H1 (cell line): ENCODE measurements around the gene CTSH. TPM values are rescaled to one million over a fixed set of nuclear protein-coding genes. Genes with fewer than 3 reads are reported as not detected.

Experiments
- CTCF ChIA-PET: fragments of 300-600 bp; sonication (Branson Sonifier 250); formaldehyde crosslinking; loops from one replicate; lab custom pipeline; 2021; ENCODE audit not compliant: partially characterized antibody; lab: Charles Lee
- POLR2A ChIA-PET: fragments of 300-600 bp; sonication (Branson Sonifier 250); formaldehyde crosslinking; loops from one replicate; lab custom pipeline; 2021; ENCODE audit warnings: inconsistent platforms; ENCODE audit not compliant: partially characterized antibody; lab: Charles Lee
- DNase-seq, 2 experiments: peaks; one replicate each; pipeline versions ENCODE4 v3.0.0 to v3.0.0-alpha.2; 2010 to 2022; ENCODE audit warnings: low spot score in 2 of 2, low read depth in 1 of 2, mixed read lengths in 1 of 2
- FAIRE-seq: peaks from 2 replicates; lab custom pipeline; 2011; peaks lifted over from hg19 to GRCh38; lab: Jason Lieb, UNC
- H2AFZ ChIP-seq: 2 replicates; pipeline ENCODE4 v1.8.1; 2012; ENCODE audit warnings: low read length, inconsistent platforms
- H2AK5ac ChIP-seq: 2 replicates; pipeline ENCODE4 v1.6.1; 2013; ENCODE audit warnings: low read depth, low read length
- H2BK120ac ChIP-seq: replicated peaks from 2 replicates; pipeline ENCODE3; 2013; ENCODE audit warnings: low read depth, low read length, inconsistent platforms
- H2BK12ac ChIP-seq: 2 replicates; pipeline ENCODE4 v1.6.1; 2013; ENCODE audit warnings: low read depth, low read length
- H2BK15ac ChIP-seq: 2 replicates; pipeline ENCODE4 v1.6.1; 2013; ENCODE audit warnings: low read length
- H2BK20ac ChIP-seq: 2 replicates; pipeline ENCODE4 v1.6.1; 2013; ENCODE audit warnings: low read length
- H2BK5ac ChIP-seq: 2 replicates; pipeline ENCODE4 v1.6.1; 2013; ENCODE audit warnings: low read depth, low read length
- H3K14ac ChIP-seq: 2 replicates; pipeline ENCODE4 v1.6.1; 2013; ENCODE audit warnings: inconsistent platforms; ENCODE audit not compliant: insufficient read length
- H3K18ac ChIP-seq: 2 replicates; pipeline ENCODE4 v1.6.1; 2013; ENCODE audit warnings: low read length; ENCODE audit errors: extremely low read depth
- H3K23ac ChIP-seq: 2 replicates; pipeline ENCODE4 v1.6.1; 2013; ENCODE audit warnings: inconsistent platforms; ENCODE audit not compliant: insufficient read length
- H3K23me2 ChIP-seq: 2 replicates; pipeline ENCODE4 v1.6.1; 2013; ENCODE audit warnings: low read depth, low read length
- H3K27ac ChIP-seq: 2 replicates; pipeline ENCODE4 v1.6.1; 2011; ENCODE audit warnings: low read depth, low read length, inconsistent platforms
- H3K27me3 ChIP-seq, 4 experiments: replicated peaks in 1 of 4; 1 replicate in 1 of 4; 2 replicates in 3 of 4; pipeline versions ENCODE4 v1.6.1 to v1.8.1; 2011 to 2013; ENCODE audit warnings: low read length in 3 of 4, mild to moderate bottlenecking in 3 of 4, inconsistent platforms in 2 of 4, mixed read lengths in 2 of 4, moderate library complexity in 1 of 4; ENCODE audit not compliant: control insufficient read depth in 3 of 4, insufficient read depth in 3 of 4; ENCODE audit errors: extremely low read depth in 1 of 4
- H3K36me3 ChIP-seq, 4 experiments: 2 replicates each; pipeline versions ENCODE4 v1.6.1 to v1.8.1; 2011 to 2013; ENCODE audit warnings: mild to moderate bottlenecking in 4 of 4, low read length in 3 of 4, moderate library complexity in 2 of 4, control low read depth in 1 of 4, inconsistent platforms in 1 of 4; ENCODE audit not compliant: insufficient read depth in 4 of 4, control insufficient read depth in 2 of 4
- H3K4ac ChIP-seq: replicated peaks from 2 replicates; pipeline ENCODE3; 2013; ENCODE audit warnings: low read length, low read depth, mixed read lengths, inconsistent platforms; ENCODE audit not compliant: insufficient read length
- H3K4me1 ChIP-seq, 4 experiments: replicated peaks in 1 of 4; 1 replicate in 1 of 4; 2 replicates in 3 of 4; pipeline versions ENCODE4 v1.6.1 to v1.8.1; 2011 to 2013; ENCODE audit warnings: low read length in 3 of 4, inconsistent platforms in 2 of 4, mixed read lengths in 1 of 4; ENCODE audit not compliant: insufficient read depth in 4 of 4, control insufficient read depth in 3 of 4
- H3K4me2 ChIP-seq, 2 experiments: 2 replicates each; pipeline versions ENCODE4 v1.6.1 to v1.8.1; 2011 to 2013; ENCODE audit warnings: low read depth in 2 of 2, low read length in 2 of 2, control low read depth in 1 of 2, inconsistent platforms in 1 of 2, mild to moderate bottlenecking in 1 of 2; ENCODE audit not compliant: insufficient read depth in 1 of 2
- H3K4me3 ChIP-seq, 4 experiments: fragments of 200-600, 300-600 bp in 1 of 4; sonication (generic), shearing (Covaris generic), sonication (Bioruptor Twin) in 1 of 4; 2 replicates each; pipeline versions ENCODE4 v1.5.1 to v1.8.1; 2011 to 2016; ENCODE audit warnings: low read length in 4 of 4, low read depth in 3 of 4, control low read depth in 2 of 4, inconsistent platforms in 2 of 4, mild to moderate bottlenecking in 2 of 4, mixed read lengths in 1 of 4, moderate library complexity in 1 of 4; ENCODE audit not compliant: insufficient read depth in 2 of 4; ENCODE audit errors: extremely low read depth in 1 of 4
- H3K56ac ChIP-seq: replicated peaks from 2 replicates; pipeline ENCODE3; 2013; ENCODE audit warnings: low read depth, mild to moderate bottlenecking, mixed read lengths, low read length, inconsistent platforms; ENCODE audit not compliant: insufficient read length
- H3K79me1 ChIP-seq: 2 replicates; pipeline ENCODE4 v1.6.1; 2013; ENCODE audit warnings: low read depth, low read length, control low read depth
- H3K79me2 ChIP-seq, 2 experiments: 2 replicates each; pipeline versions ENCODE4 v1.6.1 to v1.8.1; 2012 to 2013; ENCODE audit warnings: low read length in 2 of 2, mild to moderate bottlenecking in 2 of 2, inconsistent platforms in 1 of 2; ENCODE audit not compliant: insufficient read depth in 2 of 2, control insufficient read depth in 1 of 2
- H3K9ac ChIP-seq, 4 experiments: replicated peaks in 1 of 4; 1 replicate in 1 of 4; 2 replicates in 3 of 4; pipeline versions ENCODE4 v1.6.1 to v1.8.1; 2011 to 2013; ENCODE audit warnings: low read depth in 3 of 4, low read length in 3 of 4, control low read depth in 2 of 4, mild to moderate bottlenecking in 2 of 4, moderate library complexity in 2 of 4, inconsistent platforms in 1 of 4; ENCODE audit errors: extremely low read depth in 1 of 4
- H3K9me3 ChIP-seq, 2 experiments: 2 replicates each; pipeline versions ENCODE4 v1.6.1 to v1.8.1; 2012 to 2013; ENCODE audit warnings: mild to moderate bottlenecking in 2 of 2, moderate library complexity in 2 of 2, control low read depth in 1 of 2, inconsistent platforms in 1 of 2, low read depth in 1 of 2, low read length in 1 of 2, mixed read lengths in 1 of 2; ENCODE audit not compliant: insufficient read depth in 2 of 2
- H4K20me1 ChIP-seq, 2 experiments: replicated peaks in 1 of 2; 2 replicates each; pipeline versions ENCODE3 to v1.8.1; 2011 to 2013; ENCODE audit warnings: inconsistent platforms in 2 of 2, low read length in 2 of 2, mild to moderate bottlenecking in 1 of 2; ENCODE audit not compliant: insufficient read depth in 2 of 2, control insufficient read depth in 1 of 2
- H4K5ac ChIP-seq: 2 replicates; pipeline ENCODE4 v1.6.1; 2013; ENCODE audit warnings: low read length, low read depth, mixed read lengths, inconsistent platforms; ENCODE audit not compliant: insufficient read length
- H4K8ac ChIP-seq: 2 replicates; pipeline ENCODE4 v1.8.0; 2013; ENCODE audit warnings: mild to moderate bottlenecking, moderate library complexity, low read length, inconsistent platforms; ENCODE audit not compliant: insufficient read depth; ENCODE audit errors: extremely low read depth
- H4K91ac ChIP-seq: replicated peaks from 2 replicates; pipeline ENCODE3; 2013; ENCODE audit warnings: low read length, mixed read lengths, inconsistent platforms; ENCODE audit not compliant: insufficient read length
- BACH1 ChIP-seq: IDR thresholded peaks from 2 replicates; pipeline ENCODE4 v1.6.1; 2012; ENCODE audit warnings: low read length, improper control_type of control experiment
- BCL11A ChIP-seq, 2 experiments: IDR thresholded peaks; one replicate each; pipeline ENCODE4 v1.6.1; 2011; ENCODE audit warnings: low read depth in 2 of 2, low read length in 2 of 2, mild to moderate bottlenecking in 2 of 2
- CBX8 ChIP-seq: fragments of 300-800, 300-1000 bp; sonication (generic); IDR thresholded peaks from 2 replicates; pipeline ENCODE4 v1.7.1; 2016; ENCODE audit warnings: low read depth, low read length, borderline replicate concordance
- CEBPB ChIP-seq: IDR thresholded peaks from 2 replicates; pipeline ENCODE4 v1.6.1; 2012; ENCODE audit warnings: low read depth, low read length
- E2F6 ChIP-seq: IDR thresholded peaks from 2 replicates; pipeline ENCODE4 v1.6.1; 2012; ENCODE audit warnings: inconsistent platforms
- GABPA ChIP-seq: IDR thresholded peaks from 2 replicates; pipeline ENCODE4 v1.6.1; 2011; ENCODE audit warnings: mild to moderate bottlenecking, low read length, moderate library complexity, borderline replicate concordance; ENCODE audit not compliant: insufficient read depth
- HDAC6 ChIP-seq: IDR thresholded peaks from one replicate; pipeline ENCODE4 v1.7.1; 2012; ENCODE audit warnings: low read depth, mild to moderate bottlenecking, inconsistent platforms, low read length, moderate library complexity
- MAFK ChIP-seq: IDR thresholded peaks from 2 replicates; pipeline ENCODE4 v1.6.1; 2012; ENCODE audit warnings: low read depth, mild to moderate bottlenecking, improper control_type of control experiment, low read length
- NANOG ChIP-seq: IDR thresholded peaks from 2 replicates; pipeline ENCODE4 v1.6.1; 2011; ENCODE audit warnings: low read length, low read depth, mild to moderate bottlenecking, inconsistent platforms; ENCODE audit not compliant: insufficient read depth, poor library complexity, severe bottlenecking
- SIRT6 ChIP-seq: IDR thresholded peaks from one replicate; pipeline ENCODE4 v1.7.1; 2012; ENCODE audit warnings: low read length, inconsistent platforms
- SUZ12 ChIP-seq: fragments of 200-600 bp; sonication (generic); IDR thresholded peaks from 2 replicates; pipeline ENCODE4 v1.6.1; 2012; ENCODE audit warnings: mild to moderate bottlenecking, inconsistent platforms, low read length, moderate library complexity, mixed read lengths
- TBP ChIP-seq: IDR thresholded peaks from 2 replicates; pipeline ENCODE4 v1.6.1; 2011; ENCODE audit warnings: low read depth, low read length, improper control_type of control experiment
- USF2 ChIP-seq: IDR thresholded peaks from 2 replicates; pipeline ENCODE4 v1.6.1; 2011; ENCODE audit warnings: low read length, improper control_type of control experiment
- WGBS, 2 experiments: shearing (Covaris generic) in 1 of 2; methylation state at CpG; one replicate each; pipeline versions ENCODE4 v1.1.6 to v1.1.7; 2013 to 2015; ENCODE audit warnings: low lambda C conversion rate in 2 of 2, mixed read lengths in 2 of 2, inconsistent platforms in 1 of 2, low coverage in 1 of 2, missing lambda C conversion rate in 1 of 2; ENCODE audit not compliant: insufficient replicate concordance in 2 of 2, insufficient coverage in 1 of 2, insufficient read length in 1 of 2; ENCODE audit errors: extremely low coverage in 1 of 2, missing lambda C conversion rate in 1 of 2; 5-methylcytosine and 5-hydroxymethylcytosine counted together
- polyA plus RNA-seq, 7 experiments: library from polyadenylated mRNA; depleted of rRNA in 3 of 7; stranded (reverse) in 5 of 7; unstranded in 2 of 7; fragments of >200 nt in 5 of 7; fragments of 200-250 nt in 2 of 7; gene quantifications; 1 replicate in 5 of 7; 2 replicates in 1 of 7; 4 replicates in 1 of 7; pipeline versions ENCODE4 v1.2.1 to v1.2.3, GENCODE V29; 2011 to 2013; ENCODE audit warnings: missing spikeins in 2 of 7, mixed read lengths in 2 of 7
- total RNA-seq: library from RNA; stranded (reverse); fragmentation: NEBNext Ultra II Directional; extraction: Animal tissue kit (Norgen Biotek cat#: 25700); gene quantifications from 2 replicates; pipeline ENCODE4 v1.2.1, GENCODE V29; 2021

The CTSH gene
- total and polyA plus RNA-seq, 2 of the 8 experiments (the other 6 are each of a cell fraction or from before 2014, with no cell fraction given): 34.0 to 36.8 TPM

- no peak overlapping the region; the same call in 1 of the 2 replicates for H3K27ac ChIP-seq
- no peak overlapping the region for H2BK120ac ChIP-seq
- no peaks in the 10 kb centered on the region for H3K4me1 ChIP-seq
- no peak for DNase-seq
- no peak overlapping the region for H3K23ac ChIP-seq
- no peak overlapping the region for H3K14ac ChIP-seq
- H4K91ac ChIP-seq: no peak overlapping the region
- H3K79me2 ChIP-seq: no peaks in the 10 kb centered on the region
- no peak overlapping the region for H3K4me3 ChIP-seq
- H3K56ac ChIP-seq: no peak overlapping the region
- no peak overlapping the region for H2BK5ac ChIP-seq
- WGBS, 2 experiments: 86% methylated on average over 6 of the region's 6 CpGs; no CpG with 5 or more reads in 1 of the 2 experiments
- no peak overlapping the region; the same call in 1 of the 2 replicates for H4K8ac ChIP-seq
- H2AK5ac ChIP-seq: no peak overlapping the region
- peaks cover 0 to 31% (median 7%) of the 10 kb centered on the region in 4 experiments; a peak in 6 of 8 replicates for H3K36me3 ChIP-seq
- no peak overlapping the region for H3K4ac ChIP-seq
- no peak overlapping the region for H2AFZ ChIP-seq
- no peak overlapping the region for H3K9ac ChIP-seq
- H4K5ac ChIP-seq: no peak overlapping the region
- H3K4me2 ChIP-seq: no peak overlapping the region
- H3K27me3 ChIP-seq: no peaks in the 10 kb centered on the region
- ChIA-PET CTCF (interaction anchor here (0.9 to 6.0 kb wide), 8 partner anchors 8 to 263 kb away, joined by 3 to 41 read pairs (median 7); partner anchors contain the start of gene CTSH), POLR2A (interaction anchor here (1.0 to 1.7 kb wide), 4 partner anchors 11 to 58 kb away, joined by 3 to 6 read pairs (median 4); partner anchors contain the start of gene CTSH)
- no peak for FAIRE-seq
- no peak overlapping the region for H2BK15ac ChIP-seq
- no peaks in the 10 kb centered on the region for H3K9me3 ChIP-seq
- no peaks in the 10 kb centered on the region for H3K23me2 ChIP-seq
- no peak overlapping the region for H2BK20ac ChIP-seq
- peaks cover 0 to 3% of the 10 kb centered on the region in 2 experiments for H4K20me1 ChIP-seq
- no peak overlapping the region for H2BK12ac ChIP-seq
- H3K79me1 ChIP-seq: 0 out of 2 replicates have a peak, but pooled peaks cover 2% of the 10 kb centered on the region
- H3K18ac ChIP-seq: no peak overlapping the region
- TF ChIP-seq SUZ12 (no peak), USF2 (no peak), GABPA (no peak), NANOG (no peak), TBP (no peak), SIRT6 (no peak), HDAC6 (no peak), MAFK (no peak), BCL11A (IDR thresholded peaks at IDR 0.05; ENCODE audit: low read depth in 2 of 2, low read length in 2 of 2) (no peak), E2F6 (no peak), CEBPB (no peak), CBX8 (no peak), BACH1 (no peak)
Observed at GRCh38 chr15:78921517-78921916, 23.3 kb downstream of the CTSH start.
